GM19452 (cell line): Measurements from ENCODE around the gene NRN1L.
"Not testable (repeated sequence)": the region's sequence is repeated elsewhere in the genome, so short reads cannot be mapped to it uniquely, and the experiment has no call there.

Experiments
- ATAC-seq: cut with Tn5 transposase; IDR thresholded peaks from one replicate; pipeline ENCODE4 v1.9.1; 2021; ENCODE audit not compliant: unreplicated experiment

Gene NRN1L

DNA sequence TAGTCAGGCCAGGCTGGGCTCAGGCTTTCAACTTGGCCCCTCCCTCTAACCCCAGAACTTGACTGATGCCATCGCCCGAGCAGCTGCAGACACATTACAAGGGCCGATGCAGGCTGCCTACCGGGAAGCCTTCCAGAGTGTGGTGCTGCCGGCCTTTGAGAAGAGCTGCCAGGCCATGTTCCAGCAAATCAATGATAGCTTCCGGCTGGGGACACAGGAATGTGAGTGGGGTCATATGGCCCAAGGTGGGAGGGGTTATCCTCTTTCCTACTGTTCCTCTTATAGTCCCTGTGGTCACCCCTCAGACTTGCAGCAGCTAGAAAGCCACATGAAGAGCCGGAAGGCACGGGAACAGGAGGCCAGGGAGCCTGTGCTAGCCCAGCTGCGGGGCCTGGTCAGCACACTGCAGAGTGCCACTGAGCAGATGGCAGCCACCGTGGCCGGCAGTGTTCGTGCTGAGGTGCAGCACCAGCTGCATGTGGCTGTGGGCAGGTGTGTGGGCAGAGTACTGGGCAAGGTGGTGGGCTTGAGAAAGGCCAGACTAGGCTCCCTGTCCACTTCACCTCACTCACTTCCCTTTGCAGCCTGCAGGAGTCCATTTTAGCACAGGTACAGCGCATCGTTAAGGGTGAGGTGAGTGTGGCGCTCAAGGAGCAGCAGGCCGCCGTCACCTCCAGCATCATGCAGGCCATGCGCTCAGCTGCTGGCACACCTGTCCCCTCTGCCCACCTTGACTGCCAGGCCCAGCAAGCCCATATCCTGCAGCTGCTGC is 2.1 kb upstream of the NRN1L start:
- no peak for ATAC-seq

DNA sequence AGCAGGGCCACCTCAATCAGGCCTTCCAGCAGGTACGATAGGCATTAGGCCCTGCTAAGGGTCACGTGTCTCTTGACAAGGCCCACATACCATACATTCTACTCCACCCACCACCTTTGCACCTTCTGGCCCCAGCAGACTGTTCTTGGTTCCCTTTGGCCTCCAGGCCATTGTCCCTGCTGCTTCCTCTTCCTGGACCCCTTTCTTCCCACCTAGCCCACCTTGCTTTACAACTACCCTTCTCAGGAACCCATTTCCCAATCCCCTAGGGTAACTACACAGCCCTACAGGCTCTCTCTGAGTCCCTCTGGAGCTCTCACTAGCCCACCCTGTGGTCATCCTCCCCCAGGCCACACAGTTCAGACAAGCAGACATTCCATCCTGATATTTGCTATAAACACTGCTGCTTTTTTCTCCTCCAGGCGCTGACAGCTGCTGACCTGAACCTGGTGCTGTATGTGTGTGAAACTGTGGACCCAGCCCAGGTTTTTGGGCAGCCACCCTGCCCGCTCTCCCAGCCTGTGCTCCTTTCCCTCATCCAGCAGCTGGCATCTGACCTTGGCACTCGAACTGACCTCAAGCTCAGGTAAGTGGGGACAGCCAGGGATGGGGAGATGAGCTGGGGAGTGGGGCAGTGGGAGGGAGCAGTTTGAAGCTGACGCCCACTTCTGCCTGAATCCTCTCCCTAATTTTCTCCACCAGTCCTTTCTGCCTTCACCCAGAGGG is 1.4 kb upstream of the NRN1L start:
- no peak for ATAC-seq

DNA sequence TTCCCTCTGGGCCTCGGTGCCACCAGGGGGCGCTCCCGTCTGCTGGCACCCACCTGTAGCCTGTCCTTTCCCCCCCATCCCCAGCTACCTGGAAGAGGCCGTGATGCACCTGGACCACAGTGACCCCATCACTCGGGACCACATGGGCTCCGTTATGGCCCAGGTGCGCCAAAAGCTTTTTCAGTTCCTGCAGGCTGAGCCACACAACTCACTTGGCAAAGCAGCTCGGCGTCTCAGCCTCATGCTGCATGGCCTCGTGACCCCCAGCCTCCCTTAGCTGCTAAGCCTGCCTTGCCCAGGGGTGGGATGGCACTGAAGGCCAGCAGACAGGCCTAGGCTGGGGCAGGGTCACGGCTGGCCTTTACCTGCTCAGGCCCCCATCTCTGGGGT is 818 bp upstream of the NRN1L start:
- no peak for ATAC-seq

GRCh38 chr16:67885545-67885944 is 860 bp downstream of the NRN1L start:
- no peak for ATAC-seq

- ATAC-seq, result no peak
These were observed 1.3 kb downstream of the NRN1L start for GRCh38 chr16:67885976-67886375.

DNA sequence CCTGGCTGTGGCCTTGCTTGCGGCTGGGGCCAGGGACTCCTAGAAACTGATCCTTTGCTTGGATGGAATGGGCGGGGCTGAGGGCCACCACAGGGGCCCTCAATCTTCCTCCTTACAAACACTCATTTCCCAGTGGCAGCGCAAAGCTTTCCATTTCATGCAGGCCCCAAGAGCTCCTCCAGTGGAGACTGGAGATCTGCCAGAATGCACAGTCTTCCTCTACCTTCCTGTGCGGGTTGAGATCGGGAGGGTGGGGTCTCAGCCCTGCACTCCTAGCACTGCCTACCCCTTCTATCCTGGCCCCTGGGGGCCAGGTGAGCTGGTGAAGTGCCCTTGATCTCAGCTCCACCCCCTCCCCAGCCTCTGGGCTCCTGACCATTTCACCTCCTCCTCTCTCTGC is 1.7 kb downstream of the NRN1L start:
- ATAC-seq, result no peak

- no peak for ATAC-seq
These were observed 3.6 kb downstream of the NRN1L start for GRCh38 chr16:67888331-67888730.

DNA sequence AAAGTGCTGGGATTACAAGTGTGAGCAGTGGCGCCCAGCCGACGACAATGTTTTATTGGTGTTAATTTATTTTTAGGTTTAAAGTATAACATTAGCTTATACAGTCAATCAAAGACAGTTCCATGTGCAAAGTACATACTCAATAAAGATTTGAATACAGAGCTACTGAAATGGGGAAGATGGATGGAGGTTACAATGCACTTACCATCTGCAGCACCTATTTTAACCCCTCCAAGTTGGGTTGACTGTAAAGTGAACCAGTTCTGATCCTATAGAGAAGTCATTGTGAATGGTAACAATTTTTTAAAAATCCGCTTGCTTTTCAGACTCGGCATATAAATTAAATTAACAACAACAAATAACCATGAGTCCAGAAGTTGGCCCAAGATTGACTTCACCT is 7.7 kb downstream of the NRN1L start:
- ATAC-seq, result no peak

DNA sequence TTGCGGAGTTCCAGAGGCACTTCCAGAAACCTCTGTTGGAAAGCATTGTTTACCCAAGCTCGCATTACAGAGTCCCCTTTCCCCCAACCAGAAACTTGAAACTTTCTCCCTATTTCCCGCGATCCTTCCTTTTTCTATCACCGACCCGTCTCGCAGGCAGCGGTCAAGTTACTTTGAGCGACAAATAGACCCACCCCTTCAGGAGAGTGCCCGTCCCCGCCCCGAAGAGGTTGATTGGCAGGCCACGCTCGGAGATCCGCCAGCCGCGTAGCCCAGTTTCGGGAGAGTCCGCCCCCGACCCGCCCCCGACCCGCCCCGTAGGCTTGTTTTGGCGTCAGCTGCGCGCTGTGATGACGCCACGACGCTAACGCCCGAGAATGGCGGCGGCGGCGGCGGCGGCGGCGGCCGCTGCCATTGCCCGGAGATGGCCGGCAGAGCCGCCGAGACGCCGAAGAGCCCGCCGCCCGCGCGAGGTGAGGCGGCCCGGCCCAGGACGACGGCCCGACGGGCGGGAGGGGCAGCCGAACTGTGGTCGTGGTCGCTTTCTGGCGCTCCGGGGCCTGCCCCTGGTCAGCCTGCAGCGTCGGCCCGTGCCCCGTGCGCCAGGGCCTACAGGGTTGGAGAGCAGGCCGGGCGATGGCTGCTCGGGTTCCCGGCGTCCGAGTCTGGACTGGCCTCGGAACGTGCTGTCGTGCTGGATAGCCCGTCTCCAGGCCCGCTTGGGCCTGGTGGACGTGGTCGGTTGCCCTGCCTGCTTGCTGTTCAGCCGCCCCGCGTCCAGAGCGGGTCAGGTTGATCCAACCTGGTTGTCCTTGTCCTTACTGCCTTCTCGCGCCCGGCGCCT is 8.4 kb downstream of the NRN1L start, which contains the start of gene PSKH1:
TSS of gene PSKH1 (plus strand) at position 356 of the 844 bp plus-strand sequence. CDS start 15,496 bp downstream, outside the sequence.
- peak; percentile 84 for ATAC-seq

GRCh38 chr16:67893743-67894399 is 9.2 kb downstream of the NRN1L start:
- ATAC-seq, result no peak

- no peak for ATAC-seq
These were observed 12.5 kb downstream of the NRN1L start for GRCh38 chr16:67897231-67897630.

DNA sequence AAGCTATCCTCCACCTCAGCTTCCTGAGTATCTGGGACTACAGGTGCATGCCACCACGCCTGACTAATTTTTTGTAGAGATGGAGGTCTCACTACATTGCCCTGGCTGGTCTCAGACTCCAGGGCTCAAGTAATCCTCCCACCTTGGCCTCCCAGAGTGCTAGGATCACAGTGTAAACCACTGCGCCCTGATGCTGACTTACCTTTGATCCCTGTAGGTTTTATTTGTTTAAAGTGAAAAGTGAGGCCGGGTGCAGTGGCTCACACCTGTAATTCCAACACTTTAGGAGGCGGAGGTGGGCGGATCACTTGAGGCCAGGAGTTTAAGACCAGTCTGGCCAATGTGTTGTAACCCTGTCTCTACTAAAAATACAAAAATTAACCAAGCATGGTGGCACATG is 17.0 kb downstream of the NRN1L start:
- no peak for ATAC-seq

GRCh38 chr16:67902831-67903230 is 18.1 kb downstream of the NRN1L start:
- no peak for ATAC-seq

DNA sequence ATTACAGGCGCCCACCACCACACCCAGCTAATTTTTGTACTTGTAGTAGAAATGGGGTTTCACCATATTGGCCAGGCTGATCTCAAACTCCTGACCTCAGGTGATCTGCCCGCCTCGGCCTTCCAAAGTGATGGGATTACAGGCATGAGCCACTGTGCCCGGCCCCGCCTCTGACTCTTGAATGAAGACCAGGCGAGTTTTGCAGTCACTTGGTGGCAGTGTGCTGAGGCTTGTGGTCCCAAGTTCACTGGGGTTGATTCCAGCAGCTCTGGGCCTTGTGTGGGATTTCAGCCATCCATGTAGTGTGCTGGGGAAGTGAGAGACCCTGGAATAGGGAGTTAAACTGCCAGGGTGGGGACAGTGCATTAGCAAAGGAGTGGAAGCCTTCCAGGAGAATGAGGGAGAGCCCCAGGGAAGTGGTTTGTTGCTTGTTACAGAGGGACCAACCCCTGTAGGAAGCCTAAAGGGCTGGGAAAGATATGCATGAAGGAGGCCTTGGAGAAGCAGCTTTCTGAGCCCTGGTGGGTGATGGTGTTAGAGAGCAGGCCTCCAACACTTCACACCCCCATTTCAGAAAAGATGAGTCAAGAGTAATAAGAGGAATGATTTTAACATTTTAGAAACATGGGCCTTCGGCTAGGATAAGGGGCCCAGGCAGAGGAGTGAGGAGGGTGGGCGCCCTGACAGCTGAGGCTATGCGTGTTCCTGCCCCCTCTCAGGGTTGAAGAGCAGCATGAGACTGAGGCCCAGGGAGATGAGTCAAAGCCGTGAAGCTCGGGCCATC is 22.9 kb downstream of the NRN1L start:
- ATAC-seq, result no peak

DNA sequence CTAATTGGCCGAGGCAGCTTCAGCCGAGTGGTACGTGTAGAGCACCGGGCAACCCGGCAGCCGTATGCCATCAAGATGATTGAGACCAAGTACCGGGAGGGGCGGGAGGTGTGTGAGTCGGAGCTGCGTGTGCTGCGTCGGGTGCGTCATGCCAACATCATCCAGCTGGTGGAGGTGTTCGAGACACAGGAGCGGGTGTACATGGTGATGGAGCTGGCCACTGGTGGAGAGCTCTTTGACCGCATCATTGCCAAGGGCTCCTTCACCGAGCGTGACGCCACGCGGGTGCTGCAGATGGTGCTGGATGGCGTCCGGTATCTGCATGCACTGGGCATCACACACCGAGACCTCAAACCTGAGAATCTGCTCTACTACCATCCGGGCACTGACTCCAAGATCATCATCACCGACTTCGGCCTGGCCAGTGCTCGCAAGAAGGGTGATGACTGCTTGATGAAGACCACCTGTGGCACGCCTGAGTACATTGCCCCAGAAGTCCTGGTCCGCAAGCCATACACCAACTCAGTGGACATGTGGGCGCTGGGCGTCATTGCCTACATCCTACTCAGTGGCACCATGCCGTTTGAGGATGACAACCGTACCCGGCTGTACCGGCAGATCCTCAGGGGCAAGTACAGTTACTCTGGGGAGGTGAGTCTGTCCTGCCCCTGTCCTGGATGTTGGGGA is 24.5 kb downstream of the NRN1L start:
- no peak for ATAC-seq

DNA sequence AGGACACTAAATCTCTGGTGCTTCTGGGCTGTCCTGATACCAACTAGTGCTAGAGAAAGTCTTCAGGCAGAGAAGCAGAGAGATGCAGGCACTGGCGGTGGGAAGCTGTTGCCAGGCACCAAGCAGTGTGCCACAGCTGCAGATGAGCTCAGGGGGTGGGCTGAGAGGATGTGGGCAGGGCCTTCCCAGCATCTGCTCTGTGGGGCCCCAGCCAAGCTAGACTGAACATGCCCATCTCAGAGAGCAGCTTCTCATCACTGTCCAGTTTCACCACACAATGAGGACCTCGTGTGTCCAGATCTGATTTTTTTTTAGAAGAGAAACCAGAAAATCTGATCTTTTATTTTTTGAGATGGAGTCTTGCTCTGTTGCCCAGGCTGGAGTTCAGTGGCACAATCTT is 25.5 kb downstream of the NRN1L start:
- ATAC-seq, result peak; percentile 64

DNA sequence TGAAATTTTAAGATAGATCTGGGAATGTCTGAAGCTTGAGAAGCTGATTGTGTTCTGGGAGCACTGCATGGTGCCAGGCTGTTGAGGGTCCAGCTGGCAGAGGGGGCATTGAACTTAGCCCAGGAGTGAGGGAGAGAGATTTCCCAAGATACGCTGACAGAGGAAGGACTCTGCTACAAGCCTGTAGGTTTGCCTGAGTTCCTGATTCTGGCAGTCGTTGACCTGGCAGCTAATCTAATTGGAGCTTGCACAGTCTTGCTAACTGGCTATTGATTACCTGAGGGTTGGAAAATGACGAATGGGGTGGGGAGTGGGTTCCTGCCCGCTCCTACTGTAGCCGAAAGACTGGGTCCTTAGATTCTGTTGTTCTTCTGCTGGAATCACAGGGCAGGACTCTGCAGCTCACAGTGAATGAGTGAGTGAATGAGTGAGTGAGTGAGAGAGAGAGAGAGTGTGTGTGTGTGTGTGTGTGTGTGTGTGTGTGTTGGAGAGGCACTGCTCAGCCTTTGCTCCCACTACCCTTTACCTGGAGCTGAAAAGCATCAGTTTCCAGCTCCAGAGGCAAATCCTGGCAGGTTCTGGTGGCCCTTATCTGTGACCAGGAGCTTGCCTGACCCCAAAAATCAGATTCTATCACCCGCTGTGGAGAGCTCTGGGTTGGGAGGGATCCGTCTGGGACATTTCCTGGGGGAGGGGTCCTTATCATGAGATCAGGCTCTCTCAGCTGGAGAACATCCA is 30.2 kb downstream of the NRN1L start:
- ATAC-seq, result no peak

- ATAC-seq, result not testable (repeated sequence)
These were observed 30.7 kb downstream of the NRN1L start for GRCh38 chr16:67915496-67915769.
